Activated T-cell treated with anti-CD3 and anti-CD28 coated beads for 1 hour (primary cell): ENCODE data around the gene WDR81.
"Not testable (repeated sequence)": the region's sequence is repeated elsewhere in the genome, so short reads cannot be mapped to it uniquely, and the experiment has no call there.

Source experiments
- DNase-seq: peaks from one replicate; pipeline ENCODE4 v3.0.0-alpha.2; 2020; ENCODE audit warnings: low read depth

The WDR81 gene

DNA sequence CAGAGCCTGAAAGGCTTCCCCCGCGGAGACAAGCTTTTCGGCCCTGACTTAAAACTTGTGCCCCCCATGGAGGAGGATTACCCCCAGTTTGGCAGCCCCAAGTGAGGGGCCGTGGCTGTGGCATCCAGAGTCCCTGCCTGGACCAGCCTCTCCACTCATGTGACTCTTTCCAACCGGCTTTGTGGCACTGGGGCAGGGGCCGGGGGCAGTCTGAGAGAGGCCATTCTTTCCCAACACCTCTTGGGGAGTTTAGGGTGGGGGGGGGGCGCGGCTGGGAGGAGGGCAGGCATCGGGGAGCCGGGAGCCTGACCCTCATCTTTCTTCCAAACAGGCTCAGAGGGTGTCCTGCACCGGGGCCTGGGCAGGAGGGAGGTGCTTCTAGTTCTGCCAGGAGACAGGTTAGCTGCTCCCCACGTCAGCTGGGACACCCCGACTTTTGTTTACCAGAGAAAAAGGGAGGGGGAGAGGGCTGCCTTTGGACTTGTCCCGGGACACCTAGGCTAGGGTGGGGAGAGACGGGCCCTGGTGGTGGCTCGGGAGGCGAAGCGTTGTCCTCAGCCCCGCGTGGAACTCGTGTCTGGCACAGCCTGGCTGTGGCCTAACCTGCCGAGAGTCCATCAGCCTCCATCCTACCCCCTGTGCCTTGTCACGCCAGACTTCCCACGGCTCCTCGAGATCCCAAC, 30.1 kb downstream of the WDR81 start:
- no peak for DNase-seq

GRCh38 chr17:1755252-1755826, 30.8 kb downstream of the WDR81 start:
- no peak for DNase-seq

DNA sequence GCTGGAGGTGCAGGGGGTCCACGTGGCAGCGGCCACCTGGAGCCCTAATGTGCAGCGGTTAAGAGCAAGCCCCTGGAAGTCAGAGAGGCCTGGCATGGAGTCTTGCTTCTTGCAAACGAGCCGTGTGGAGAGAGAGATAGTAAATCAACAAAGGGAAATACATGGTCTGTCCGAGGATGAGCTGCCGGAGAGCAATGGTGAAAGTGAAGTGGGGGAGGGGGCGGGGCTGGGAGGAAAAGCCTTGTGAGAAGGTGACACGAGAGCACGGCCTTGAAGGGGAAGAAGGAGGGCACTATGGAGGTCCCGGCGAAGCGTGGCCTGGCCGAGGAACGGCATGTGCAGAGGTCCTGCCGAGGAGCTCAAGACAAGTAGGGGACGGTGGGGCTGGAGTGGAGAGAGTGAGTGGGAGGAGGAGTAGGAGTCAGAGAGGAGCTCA, 31.3 kb downstream of the WDR81 start:
- DNase-seq, result no peak

DNA sequence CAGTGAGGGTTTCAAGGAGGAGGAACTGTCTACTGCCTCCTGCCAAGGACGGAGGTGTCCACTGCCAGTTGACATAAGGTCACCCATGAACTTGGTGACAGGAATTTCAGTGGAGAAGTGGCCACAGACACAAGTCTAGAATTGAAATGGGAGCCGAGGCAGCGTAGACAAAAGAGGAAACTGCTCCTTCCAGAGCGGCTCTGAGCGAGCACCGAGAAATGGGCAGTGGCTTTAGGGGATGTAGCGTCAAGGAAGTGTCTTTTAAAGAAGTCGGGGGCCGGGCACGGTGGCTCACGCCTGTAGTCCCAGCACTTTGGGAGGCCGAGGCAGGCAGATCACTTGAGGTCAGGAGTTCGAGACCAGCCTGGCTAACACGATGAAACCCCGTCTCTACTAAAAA, 34.3 kb downstream of the WDR81 start:
- no peak for DNase-seq

GRCh38 chr17:1759529-1759928, 35.0 kb downstream of the WDR81 start:
- no peak for DNase-seq

GRCh38 chr17:1762233-1762900, 37.9 kb downstream of the WDR81 start:
- no peak for DNase-seq

DNA sequence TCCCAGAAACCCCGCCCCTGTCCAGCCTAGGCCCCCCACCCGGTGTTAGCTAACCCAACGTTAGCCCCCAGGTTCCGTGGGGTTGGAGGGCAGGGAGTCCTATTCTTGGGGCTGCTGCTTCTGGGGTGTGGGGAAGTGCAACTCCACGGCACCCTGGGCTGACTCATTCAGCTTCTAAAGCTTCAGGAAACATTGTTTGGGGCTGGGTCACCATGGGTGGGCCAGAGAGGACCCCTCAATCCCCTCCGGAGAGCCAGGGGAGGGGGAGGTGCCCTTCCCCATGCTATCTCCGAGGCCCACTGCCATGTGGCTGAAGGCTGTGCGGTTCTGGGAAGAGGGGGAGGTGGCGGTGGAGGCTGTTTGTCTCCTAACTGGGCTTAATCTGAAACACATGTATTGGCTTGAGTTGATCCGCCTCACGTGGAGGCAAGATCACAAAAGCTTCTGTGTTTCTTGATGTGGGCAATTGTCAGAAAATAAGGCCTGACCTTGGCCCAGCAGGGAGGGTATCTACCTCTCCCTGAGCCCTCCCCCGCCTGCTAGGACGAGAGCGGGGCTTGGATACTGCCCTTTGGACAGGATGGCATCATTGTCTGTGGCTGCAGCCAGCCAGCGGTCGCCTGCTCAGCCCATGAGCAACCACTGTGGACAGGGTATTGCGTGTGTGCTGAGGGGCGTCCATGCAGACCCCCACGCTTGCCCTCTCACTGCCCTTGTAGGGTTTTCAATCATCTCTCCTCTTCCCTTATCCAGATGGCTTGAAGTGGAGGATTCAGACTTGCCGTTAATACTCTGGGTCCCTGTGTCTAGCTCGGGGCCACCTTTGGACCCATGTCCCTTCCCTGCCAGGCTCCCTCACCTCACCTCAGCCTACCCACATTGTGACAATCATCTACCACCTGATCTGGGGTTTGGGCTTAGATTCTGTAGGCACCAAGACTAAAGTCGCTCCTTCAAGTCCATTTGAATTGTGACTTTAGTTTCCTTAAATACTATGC, 38.7 kb downstream of the WDR81 start:
- DNase-seq, result no peak

- DNase-seq, result peak; percentile 44
Observed at GRCh38 chr17:1764284-1764683, 39.8 kb downstream of the WDR81 start.

DNA sequence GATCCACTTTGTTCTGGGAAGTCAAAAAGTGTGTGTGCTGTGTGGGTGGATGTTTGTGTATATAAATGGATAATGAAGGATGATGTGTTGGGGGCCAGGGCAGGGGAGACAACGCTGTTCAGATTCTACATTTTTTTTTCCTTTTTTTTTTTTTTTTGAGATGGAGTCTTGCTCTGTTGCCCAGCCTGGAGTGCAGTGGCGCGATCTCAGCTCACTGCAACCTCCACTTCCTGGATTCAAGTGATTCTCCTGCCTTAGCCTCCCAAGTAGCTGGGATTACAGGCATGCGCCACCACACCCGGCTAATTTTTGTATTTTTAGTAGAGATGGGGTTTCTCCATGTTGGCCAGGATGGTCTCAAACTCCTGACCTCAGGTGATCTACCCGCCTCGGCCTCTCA, 40.2 kb downstream of the WDR81 start:
- DNase-seq, result not testable (repeated sequence)

GRCh38 chr17:1765576-1765975, 41.1 kb downstream of the WDR81 start:
- DNase-seq, result no peak

- no peak for DNase-seq
Observed at GRCh38 chr17:1766382-1767135, 42.1 kb downstream of the WDR81 start.

DNA sequence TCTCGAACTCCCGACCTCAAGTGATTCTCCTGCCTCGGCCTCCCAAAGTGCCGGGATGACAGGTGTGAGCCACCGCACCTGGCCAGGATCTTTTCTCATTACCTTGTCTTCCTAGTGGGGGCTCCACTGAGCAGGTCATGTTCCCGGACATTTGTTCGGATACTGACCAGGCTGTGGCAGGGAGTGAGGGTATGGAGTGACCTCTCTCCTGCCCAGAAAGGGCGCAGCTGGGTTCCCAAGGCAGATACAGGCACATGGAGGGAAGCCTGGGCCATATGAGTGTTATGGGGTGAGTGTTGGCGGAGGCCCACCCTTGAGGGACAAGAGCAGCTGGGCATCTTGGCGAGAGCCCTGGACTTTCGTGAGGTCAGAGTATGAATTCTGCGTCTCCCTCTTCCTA, 42.9 kb downstream of the WDR81 start:
- no peak for DNase-seq

DNA sequence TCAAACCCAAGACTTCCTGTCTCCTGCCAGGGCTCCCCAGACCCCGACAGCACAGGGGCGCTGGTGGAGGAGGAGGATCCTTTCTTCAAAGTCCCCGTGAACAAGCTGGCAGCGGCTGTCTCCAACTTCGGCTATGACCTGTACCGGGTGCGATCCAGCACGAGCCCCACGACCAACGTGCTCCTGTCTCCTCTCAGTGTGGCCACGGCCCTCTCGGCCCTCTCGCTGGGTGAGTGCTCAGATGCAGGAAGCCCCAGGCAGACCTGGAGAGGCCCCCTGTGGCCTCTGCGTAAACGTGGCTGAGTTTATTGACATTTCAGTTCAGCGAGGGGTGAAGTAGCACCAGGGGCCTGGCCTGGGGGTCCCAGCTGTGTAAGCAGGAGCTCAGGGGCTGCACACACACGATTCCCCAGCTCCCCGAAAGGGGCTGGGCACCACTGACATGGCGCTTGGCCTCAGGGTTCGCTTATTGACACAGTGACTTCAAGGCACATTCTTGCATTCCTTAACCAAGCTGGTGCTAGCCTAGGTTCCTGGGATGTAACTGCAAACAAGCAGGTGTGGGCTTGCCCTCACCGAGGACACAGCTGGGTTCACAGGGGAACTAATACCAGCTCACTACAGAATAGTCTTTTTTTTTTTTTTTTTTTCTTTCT, 45.4 kb downstream of the WDR81 start:
- no peak for DNase-seq

DNA sequence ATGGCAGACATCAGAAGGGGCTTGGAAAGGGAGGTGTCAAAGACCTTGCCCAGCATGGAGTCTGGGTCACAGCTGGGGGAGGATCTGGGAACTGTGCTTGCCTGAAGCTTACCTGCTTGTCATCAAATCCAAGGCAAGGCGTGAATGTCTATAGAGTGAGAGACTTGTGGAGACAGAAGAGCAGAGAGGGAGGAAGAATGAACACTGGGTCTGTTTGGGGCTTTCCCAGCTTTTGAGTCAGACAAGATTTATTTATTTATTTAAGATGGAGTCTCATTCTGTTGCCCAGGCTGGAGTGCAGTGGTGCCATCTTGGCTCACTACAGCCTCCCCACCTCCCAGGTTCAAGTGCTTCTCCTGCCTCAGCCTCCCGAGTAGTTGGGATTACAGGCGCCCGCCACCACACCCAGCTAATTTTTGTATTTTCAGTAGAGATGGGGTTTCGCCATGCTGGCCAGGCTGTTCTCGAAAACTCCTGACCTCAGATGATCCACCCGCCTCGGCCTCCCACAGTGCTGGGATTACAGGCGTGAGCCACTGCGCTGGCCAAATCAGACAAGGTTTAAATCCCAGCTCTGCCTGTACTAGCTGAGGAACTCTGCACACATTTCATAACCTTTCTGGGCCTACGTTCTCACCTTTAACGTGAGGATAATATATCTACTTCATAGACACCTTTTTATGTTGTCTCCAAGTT, 48.6 kb downstream of the WDR81 start:
- not testable (repeated sequence) for DNase-seq

DNA sequence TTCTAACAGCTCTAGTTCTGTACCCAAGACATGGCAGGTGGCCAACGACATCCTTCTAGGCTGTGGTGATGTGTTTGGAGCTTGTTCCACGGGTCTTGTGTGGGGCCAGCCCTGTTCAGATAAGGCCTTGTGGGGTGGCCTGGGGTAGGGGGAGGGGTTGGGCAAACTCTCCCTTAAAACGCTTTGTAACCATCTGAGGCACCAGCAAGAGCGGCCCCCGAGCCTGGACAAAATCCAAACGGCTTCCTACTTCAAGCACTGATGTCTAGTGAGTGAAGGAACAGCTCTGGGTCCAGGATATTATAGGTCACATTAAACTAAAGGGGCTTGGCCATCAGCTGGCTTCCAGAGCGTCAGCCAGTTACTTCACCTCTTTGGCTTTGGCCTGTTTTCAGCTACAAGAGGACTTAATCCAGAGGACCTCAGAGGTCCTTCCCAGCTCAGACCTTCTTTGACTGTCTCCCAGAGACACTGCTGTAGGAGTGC, 49.2 kb downstream of the WDR81 start:
- no peak for DNase-seq

DNA sequence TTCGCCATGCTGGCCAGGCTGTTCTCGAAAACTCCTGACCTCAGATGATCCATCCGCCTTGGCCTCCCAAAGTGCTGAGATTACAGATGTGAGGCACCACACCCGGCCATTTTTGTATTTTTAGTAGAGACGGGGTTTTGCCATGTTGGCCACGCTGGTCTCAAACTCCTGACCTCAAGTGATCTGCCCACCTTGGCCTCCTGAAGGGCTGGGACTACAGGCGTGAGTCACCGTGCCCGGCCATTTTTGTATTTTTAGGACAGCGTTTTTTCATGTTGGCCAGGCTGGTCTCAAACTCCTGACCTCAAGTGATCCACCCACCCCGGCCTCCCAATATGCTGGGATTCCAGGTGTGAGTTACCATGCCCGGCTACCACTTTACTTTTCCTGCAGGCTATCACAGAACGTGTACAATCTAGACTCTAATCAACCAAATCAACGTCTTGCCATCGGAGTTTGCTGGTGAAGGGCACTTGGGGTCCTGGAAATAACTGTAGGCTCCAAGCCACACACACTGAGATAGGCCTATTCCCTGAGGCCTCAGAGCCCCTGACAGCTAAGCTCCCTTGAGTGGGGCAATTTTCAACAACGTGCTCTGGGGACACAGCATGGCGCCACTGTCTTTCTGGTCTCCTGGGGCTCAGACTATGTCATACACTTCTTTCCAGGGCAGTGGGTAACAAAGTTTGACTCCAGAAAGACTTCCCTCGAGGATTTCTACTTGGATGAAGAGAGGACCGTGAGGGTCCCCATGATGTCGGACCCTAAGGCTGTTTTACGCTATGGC, 50.1 kb downstream of the WDR81 start:
- DNase-seq, result no peak

DNA sequence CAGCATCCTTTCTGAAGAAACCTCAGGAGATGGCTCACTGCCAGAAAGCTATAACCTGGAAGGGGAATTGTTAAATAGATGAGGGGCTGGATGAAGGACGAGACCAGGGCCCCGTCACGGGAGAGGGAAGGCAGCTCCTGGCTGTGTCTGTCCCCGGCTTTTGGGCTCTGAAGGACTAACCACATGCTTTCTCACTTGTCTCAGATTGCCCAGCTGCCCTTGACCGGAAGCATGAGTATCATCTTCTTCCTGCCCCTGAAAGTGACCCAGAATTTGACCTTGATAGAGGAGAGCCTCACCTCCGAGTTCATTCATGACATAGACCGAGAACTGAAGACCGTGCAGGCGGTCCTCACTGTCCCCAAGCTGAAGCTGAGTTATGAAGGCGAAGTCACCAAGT, 51.8 kb downstream of the WDR81 start:
- no peak for DNase-seq

DNA sequence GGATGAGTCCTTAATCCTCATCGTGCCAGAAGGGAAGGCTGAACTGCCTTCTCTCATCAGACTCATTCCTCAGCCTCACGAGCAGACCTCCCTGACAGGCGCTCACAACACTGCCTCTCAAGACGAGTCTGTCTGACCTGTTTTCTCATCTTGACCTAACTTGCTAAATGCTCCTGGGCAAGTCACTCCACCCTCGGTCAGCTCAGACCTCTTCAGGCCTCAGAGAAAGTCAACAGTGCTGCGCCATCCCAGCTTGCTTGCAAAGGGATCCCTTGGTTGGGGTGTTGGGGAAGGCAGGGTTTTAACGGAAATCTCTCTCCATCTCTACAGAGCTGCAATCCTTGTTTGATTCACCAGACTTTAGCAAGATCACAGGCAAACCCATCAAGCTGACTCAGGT, 52.4 kb downstream of the WDR81 start:
- no peak for DNase-seq

GRCh38 chr17:1779571-1780131, 55.1 kb downstream of the WDR81 start:
- no peak for DNase-seq
